Upper lobe of right lung (tissue), 1 donor: ENCODE data around the gene PSMB3. TPM values are rescaled to one million over a fixed set of nuclear protein-coding genes. Genes with fewer than 3 reads are reported as not detected.

Experiments used
- ATAC-seq: fragments of 200-7000 bp; cut with Tn5 transposase; one replicate; pipeline ENCODE4 v1.9.1; 2020; ENCODE audit warnings: mild to moderate bottlenecking, moderate library complexity
- DNase-seq: peaks from one replicate; pipeline ENCODE4 v3.0.0-alpha.2; 2020
- H3K27ac ChIP-seq: fragments of 200-600 bp; one replicate; pipeline ENCODE4 v1.8.0; 2022
- H3K27me3 ChIP-seq: fragments of 200-600 bp; one replicate; pipeline ENCODE4 v1.8.0; 2022; ENCODE audit warnings: mild to moderate bottlenecking
- H3K36me3 ChIP-seq: fragments of 200-600 bp; one replicate; pipeline ENCODE4 v1.8.0; 2022
- H3K4me1 ChIP-seq: fragments of 200-600 bp; one replicate; pipeline ENCODE4 v1.8.0; 2022
- H3K4me3 ChIP-seq: fragments of 200-600 bp; one replicate; pipeline ENCODE4 v1.8.0; 2022; ENCODE audit warnings: mild to moderate bottlenecking
- H3K9me3 ChIP-seq: fragments of 200-600 bp; one replicate; pipeline ENCODE4 v1.8.0; 2022
- CTCF ChIP-seq: fragments of 200-600 bp; IDR thresholded peaks from one replicate; pipeline ENCODE4 v1.8.0; 2022; ENCODE audit warnings: antibody characterized with exemption
- intact Hi-C: fragments of 100-400 bp; cut with DNase I; formaldehyde crosslinking; loops from one replicate; pipeline ENCODE4 v1.11.0; 2022
- total RNA-seq: library from RNA; stranded (reverse); fragmentation: NEBNext Ultra II Directional; extraction: Animal tissue kit (Norgen Biotek cat#: 25700); gene quantifications from one replicate; pipeline ENCODE4 v1.2.1, GENCODE V29; 2021
- donor health status: DM: no; HTN: yes; CAD: no; lungs with severe emphysema.

PSMB3 gene
- total RNA-seq, 1 donor from 2014 or later = 127 TPM

- no peak for TF ChIP-seq CTCF
- no peaks in the 10 kb centered on the region for H3K27me3 ChIP-seq
- ATAC-seq (no peak), DNase-seq (no peak)
- H3K4me1 ChIP-seq = no peaks in the 10 kb centered on the region
- no peak overlapping the region for H3K27ac ChIP-seq
- peaks cover 96% of the 10 kb centered on the region for H3K36me3 ChIP-seq
- intact Hi-C loops = no loop called here
- no peak overlapping the region for H3K4me3 ChIP-seq
- H3K9me3 ChIP-seq = no peaks in the 10 kb centered on the region
Observed at GRCh38 chr17:38768417-38768816, 15.9 kb downstream of the PSMB3 start.

DNA sequence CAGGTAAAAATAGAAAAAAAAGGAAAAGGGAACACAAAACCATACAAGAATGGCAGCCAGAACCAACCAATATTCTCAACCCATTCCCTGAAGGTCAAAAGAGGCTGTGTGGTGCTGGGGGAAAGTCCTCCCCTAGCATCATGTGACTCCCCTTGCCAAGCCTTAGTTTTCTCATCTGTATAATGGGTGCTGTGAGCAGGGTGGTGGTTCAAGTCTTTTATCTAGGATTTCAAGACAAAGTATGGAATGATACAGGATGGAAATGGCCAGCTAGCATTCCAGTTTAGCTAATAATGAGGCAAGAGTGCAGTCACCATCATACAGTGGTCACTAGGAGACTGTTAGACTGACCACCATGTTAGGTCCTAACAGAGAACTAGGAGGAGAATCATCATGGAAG lies 20.7 kb downstream of the PSMB3 start:
- no peak overlapping the region for H3K27ac ChIP-seq
- H3K36me3 ChIP-seq = peaks cover 99% of the 10 kb centered on the region

DNA sequence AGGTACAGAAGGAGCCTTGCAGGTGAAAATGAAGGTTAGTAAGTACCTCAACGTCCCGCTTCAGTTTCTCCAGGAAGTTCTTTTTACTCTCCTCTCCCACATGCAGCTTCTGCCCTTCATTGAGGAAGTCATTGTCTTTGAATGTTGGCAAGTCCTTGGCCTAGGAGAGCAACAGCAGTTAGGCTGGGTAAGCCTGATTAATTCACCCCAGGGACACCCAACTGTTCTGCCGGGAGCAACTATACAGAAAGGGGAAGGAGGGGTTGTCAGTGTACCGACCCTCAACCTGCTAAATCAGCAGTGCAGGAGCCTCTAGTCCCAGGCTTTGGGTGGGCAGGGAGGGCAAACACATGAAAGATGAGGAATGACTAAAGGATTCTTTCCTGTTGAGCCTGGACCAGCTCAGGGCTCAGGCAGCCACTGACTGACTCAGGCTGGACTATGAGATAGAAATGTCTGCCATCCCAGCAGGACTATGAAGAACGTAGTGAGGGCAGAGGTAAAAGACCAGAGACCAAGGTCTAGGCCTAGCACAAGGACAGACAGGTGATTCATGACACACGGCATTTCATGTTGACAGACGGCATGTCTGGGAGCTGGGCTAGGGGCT lies 25.2 kb downstream of the PSMB3 start:
- no peak overlapping the region for H3K27ac ChIP-seq
- no peaks in the 10 kb centered on the region for H3K4me1 ChIP-seq
- no peak overlapping the region for H3K4me3 ChIP-seq
- H3K36me3 ChIP-seq = peaks cover 100% of the 10 kb centered on the region
- H3K9me3 ChIP-seq = no peaks in the 10 kb centered on the region
- H3K27me3 ChIP-seq = no peaks in the 10 kb centered on the region
- DNase-seq = no peak
- no peak for ATAC-seq
- no peak for TF ChIP-seq CTCF
- intact Hi-C loops = no loop called here

More for the DNA sequence above, 20.7 kb downstream of the PSMB3 start:
- Histone ChIP-seq H3K27me3 (no peaks in the 10 kb centered on the region), H3K4me3 (no peak overlapping the region), H3K9me3 (no peaks in the 10 kb centered on the region), H3K4me1 (no peaks in the 10 kb centered on the region)
- intact Hi-C loops = no loop called here
- no peak for ATAC-seq
- TF ChIP-seq CTCF = no peak
- DNase-seq = no peak

DNA sequence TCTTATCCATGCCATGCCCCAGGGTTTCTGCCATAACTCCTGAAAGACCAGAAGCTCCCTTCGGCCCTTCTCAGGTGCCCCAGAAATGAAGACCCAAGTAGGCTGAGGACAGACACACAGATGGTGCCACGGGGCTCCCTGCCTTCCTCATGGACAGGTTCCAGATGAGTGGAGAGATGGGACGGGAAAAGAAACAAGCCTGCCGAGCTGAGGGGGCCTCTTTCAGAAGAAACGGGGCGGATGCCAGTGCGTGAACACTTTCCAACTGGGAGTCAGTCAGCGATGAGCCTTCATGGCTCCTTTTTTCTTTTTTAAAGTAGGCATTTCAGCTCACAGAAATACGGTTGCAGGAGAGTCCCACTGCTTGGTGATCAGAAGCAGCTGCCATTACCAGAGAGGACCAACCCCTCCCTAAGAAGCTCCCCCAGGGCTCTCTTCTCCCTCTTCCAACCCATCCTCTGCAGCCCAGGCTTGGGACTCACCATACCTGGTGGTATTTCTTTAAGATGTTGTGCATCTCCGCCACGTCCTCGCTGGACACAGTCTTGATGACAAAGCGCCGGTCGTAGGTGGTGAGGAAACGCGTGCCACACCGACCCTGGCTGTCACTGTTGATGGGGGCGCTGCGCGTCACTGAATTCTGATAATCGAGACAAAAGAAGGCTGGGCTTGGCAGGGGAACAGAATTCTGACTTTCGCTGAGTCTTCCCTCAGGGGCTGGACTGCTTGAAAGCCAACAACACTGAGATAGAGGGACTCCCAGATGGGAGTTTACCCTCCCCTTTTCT lies 27.6 kb downstream of the PSMB3 start:
- no peak for DNase-seq
- H3K27me3 ChIP-seq = no peaks in the 10 kb centered on the region
- H3K36me3 ChIP-seq = peaks cover 98% of the 10 kb centered on the region
- H3K4me3 ChIP-seq = no peak overlapping the region
- intact Hi-C loops = no loop called here
- TF ChIP-seq CTCF = no peak
- ATAC-seq = no peak
- H3K27ac ChIP-seq = no peak overlapping the region
- H3K4me1 ChIP-seq = no peaks in the 10 kb centered on the region
- no peaks in the 10 kb centered on the region for H3K9me3 ChIP-seq

GRCh38 chr17:38783227-38783626 lies 30.7 kb downstream of the PSMB3 start:
- no peak overlapping the region for H3K27ac ChIP-seq
- H3K4me3 ChIP-seq = no peak overlapping the region
- no peak for ATAC-seq
- H3K27me3 ChIP-seq = no peaks in the 10 kb centered on the region
- H3K36me3 ChIP-seq = peaks cover 82% of the 10 kb centered on the region
- H3K9me3 ChIP-seq = no peaks in the 10 kb centered on the region
- DNase-seq = no peak
- TF ChIP-seq CTCF = no peak
- intact Hi-C loops = no loop called here
- H3K4me1 ChIP-seq = no peaks in the 10 kb centered on the region
